B cell (primary cell): ENCODE results near the gene C22orf15.

Source experiments
- EZH2 ChIP-seq: IDR thresholded peaks from 2 replicates; pipeline ENCODE4 v1.6.1; 2012; ENCODE audit warnings: borderline replicate concordance, low read depth, mild to moderate bottlenecking, moderate library complexity, low read length; ENCODE audit not compliant: insufficient read depth, poor library complexity, severe bottlenecking
- TF ChIP-seq, protein P1 (sequence below): fragments of 200-600 bp; IDR thresholded peaks from one replicate; pipeline ENCODE4 v1.8.0; 2022; ENCODE audit warnings: antibody characterized with exemption, mild to moderate bottlenecking

DNA sequence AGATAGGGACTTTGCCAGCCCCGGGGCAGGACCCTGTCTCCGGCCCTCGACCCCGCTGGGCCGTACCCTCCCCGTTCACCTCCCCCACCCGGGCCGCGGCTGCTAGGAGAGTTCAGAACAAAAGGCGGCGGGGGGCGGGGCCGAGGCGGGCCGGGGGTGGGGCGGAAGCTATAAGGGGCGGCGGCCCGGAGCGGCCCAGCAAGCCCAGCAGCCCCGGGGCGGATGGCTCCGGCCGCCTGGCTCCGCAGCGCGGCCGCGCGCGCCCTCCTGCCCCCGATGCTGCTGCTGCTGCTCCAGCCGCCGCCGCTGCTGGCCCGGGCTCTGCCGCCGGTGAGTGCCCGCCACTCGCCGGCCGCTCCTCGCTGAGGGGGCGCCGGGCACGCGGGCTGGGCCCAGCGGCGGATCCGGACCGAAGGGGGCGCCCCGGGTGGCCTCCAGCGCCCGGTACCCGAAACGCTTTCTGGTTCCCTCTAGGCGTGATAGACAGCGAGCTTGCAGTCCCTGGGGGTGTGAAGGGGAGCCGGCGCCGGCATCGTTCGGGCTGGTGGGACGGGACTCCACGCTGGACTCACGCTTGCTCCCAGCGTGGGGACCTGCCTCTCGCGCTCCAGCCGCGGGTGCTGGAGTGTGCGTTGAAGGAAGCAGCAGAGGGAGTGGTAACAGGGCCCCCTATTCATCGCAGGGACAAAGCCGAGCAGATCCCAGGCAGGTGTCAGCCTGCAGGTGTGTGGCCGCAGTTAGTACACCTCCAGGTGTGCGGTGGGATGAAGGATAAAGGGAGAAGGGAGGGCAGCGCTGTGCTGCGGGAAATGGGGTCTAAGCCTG, 10.1 kb downstream of the C22orf15 start, which contains the start of gene MMP11:
- TF ChIP-seq, protein P1, sequence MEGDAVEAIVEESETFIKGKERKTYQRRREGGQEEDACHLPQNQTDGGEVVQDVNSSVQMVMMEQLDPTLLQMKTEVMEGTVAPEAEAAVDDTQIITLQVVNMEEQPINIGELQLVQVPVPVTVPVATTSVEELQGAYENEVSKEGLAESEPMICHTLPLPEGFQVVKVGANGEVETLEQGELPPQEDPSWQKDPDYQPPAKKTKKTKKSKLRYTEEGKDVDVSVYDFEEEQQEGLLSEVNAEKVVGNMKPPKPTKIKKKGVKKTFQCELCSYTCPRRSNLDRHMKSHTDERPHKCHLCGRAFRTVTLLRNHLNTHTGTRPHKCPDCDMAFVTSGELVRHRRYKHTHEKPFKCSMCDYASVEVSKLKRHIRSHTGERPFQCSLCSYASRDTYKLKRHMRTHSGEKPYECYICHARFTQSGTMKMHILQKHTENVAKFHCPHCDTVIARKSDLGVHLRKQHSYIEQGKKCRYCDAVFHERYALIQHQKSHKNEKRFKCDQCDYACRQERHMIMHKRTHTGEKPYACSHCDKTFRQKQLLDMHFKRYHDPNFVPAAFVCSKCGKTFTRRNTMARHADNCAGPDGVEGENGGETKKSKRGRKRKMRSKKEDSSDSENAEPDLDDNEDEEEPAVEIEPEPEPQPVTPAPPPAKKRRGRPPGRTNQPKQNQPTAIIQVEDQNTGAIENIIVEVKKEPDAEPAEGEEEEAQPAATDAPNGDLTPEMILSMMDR, result peak; percentile 22
- no peak for TF ChIP-seq EZH2
